ENCODE measurements around the gene FXYD7. TPM values are rescaled to one million over a fixed set of nuclear protein-coding genes. Genes with fewer than 3 reads are reported as not detected.

Gene FXYD7
- total and polyA plus RNA-seq, 2 experiments from 2014 or later, result not detected

DNA sequence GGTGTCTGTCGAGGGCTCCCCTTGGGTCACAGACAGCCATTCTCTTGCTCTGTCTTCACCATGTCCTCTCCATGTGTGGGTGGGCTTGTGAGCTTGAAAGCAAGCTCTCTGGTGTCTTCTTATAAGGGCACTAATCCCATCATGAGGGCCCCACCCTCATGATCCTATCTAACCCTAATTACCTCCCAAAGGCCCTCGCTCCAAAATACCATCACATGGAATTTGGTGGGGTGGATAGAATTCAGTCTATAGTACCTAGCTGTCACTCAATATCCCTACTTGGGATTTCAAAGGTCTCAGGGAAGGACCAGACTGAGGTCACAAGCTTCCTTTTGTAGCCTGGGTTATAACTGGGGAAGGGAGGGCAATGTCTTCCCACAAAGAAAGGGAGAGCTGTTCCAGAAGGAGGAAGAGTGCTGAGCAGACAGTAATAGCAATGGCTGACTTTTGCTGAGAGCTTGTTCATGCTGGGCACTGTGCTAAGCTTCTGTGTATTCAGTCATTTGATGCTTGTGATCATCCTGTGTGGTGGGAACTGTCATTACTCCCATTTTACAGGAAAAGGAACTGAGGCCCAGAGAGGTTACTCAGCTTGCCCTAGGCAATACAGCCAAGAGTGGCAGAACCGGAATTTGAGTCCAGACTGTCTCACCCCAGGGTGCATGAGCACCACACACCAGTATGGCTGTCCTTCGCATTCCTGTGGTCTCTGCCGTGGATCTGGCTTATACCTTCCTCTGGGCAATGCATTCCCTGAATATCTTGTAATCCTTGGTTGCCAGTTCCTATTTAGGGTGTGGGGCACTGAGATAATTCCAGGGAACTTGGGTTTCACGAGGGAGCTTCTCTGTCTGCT is 19.6 kb downstream of the FXYD7 start:
- H2AFZ ChIP-seq, result no peak overlapping the region
- no peak overlapping the region for H3K4me2 ChIP-seq (ENCODE audit: unreplicated experiment)
- peaks cover 81% of the 10 kb centered on the region for H3K36me3 ChIP-seq (ENCODE audit: low read depth)
- no peaks in the 10 kb centered on the region for H3F3A ChIP-seq (ENCODE audit: insufficient read depth)
- H3K4me1 ChIP-seq (ENCODE audit: insufficient read depth), result no peaks in the 10 kb centered on the region
- H3K9ac ChIP-seq, result no peak overlapping the region
- H3K9me2 ChIP-seq (ENCODE audit: insufficient read depth), result no peaks in the 10 kb centered on the region
- in situ Hi-C loops (cut with MboI), result no loop called here
- H3K4me3 ChIP-seq, result no peak overlapping the region
- peak; percentile 49 for DNase-seq
- WGBS, 2 experiments (ENCODE audit: low coverage in 1 of 2, low lambda C conversion rate in 2 of 2, missing lambda C conversion rate in 2 of 2), result 69% methylated on average over 6 of the region's 6 CpGs
- peak overlapping the region; percentile 27; the same call in 1 of the 2 replicates for H3K27ac ChIP-seq
- H3K9me3 ChIP-seq (ENCODE audit: low read depth), result no peaks in the 10 kb centered on the region
- H3K79me2 ChIP-seq (ENCODE audit: insufficient read depth), result peaks cover 23% of the 10 kb centered on the region
- TF ChIP-seq EZH2phosphoT487 (IDR thresholded peaks at IDR 0.05; ENCODE audit: insufficient read depth, low read depth) (no peak), EZH2 (IDR thresholded peaks at IDR 0.05; ENCODE audit: insufficient read depth, poor library complexity, severe bottlenecking) (no peak)
- no peaks in the 10 kb centered on the region for H3K27me3 ChIP-seq (replicated peaks; ENCODE audit: insufficient read depth)
- H4K20me1 ChIP-seq (ENCODE audit: insufficient read depth), result no peaks in the 10 kb centered on the region

DNA sequence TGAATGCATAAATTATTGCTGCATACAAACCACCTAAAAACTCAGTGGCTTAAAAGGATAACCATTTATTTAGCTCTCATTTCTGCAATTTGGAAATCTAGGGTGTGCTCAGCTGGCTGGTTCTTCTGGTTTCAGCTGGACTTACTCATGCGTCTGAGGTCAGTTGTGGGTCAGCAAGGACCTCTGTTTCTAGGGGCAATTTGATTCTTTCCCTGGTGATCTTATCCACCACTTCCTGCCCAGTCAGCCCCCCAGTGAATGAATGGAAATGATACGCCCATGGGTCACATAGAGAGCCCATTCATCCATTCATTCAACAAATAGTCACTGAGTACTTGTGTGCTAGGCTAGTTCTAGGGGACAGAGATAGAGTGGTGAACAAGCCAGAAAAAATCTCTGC is 21.4 kb downstream of the FXYD7 start:
- no peak for DNase-seq
- no peaks in the 10 kb centered on the region for H3F3A ChIP-seq (ENCODE audit: insufficient read depth)
- no peak overlapping the region for H3K4me3 ChIP-seq
- in situ Hi-C loops (cut with MboI), result no loop called here
- no peak overlapping the region for H3K9ac ChIP-seq
- peaks cover 6% of the 10 kb centered on the region for H3K4me1 ChIP-seq (ENCODE audit: insufficient read depth)
- H3K27ac ChIP-seq, result no peak overlapping the region
- 57 to 70% methylated on average over 2 of the region's 2 CpGs for WGBS, 2 experiments (ENCODE audit: low coverage in 1 of 2, low lambda C conversion rate in 2 of 2, missing lambda C conversion rate in 2 of 2)
- H2AFZ ChIP-seq, result no peak overlapping the region
- no peaks in the 10 kb centered on the region for H3K9me3 ChIP-seq (ENCODE audit: low read depth)
- no peaks in the 10 kb centered on the region for H4K20me1 ChIP-seq (ENCODE audit: insufficient read depth)
- peaks cover 64% of the 10 kb centered on the region for H3K36me3 ChIP-seq (ENCODE audit: low read depth)
- TF ChIP-seq EZH2 (IDR thresholded peaks at IDR 0.05; ENCODE audit: insufficient read depth, poor library complexity, severe bottlenecking) (no peak), EZH2phosphoT487 (IDR thresholded peaks at IDR 0.05; ENCODE audit: insufficient read depth, low read depth) (no peak)
- H3K9me2 ChIP-seq (ENCODE audit: insufficient read depth), result no peaks in the 10 kb centered on the region
- no peak overlapping the region for H3K4me2 ChIP-seq (ENCODE audit: unreplicated experiment)
- H3K27me3 ChIP-seq (replicated peaks; ENCODE audit: insufficient read depth), result no peaks in the 10 kb centered on the region
- H3K79me2 ChIP-seq (ENCODE audit: insufficient read depth), result peaks cover 17% of the 10 kb centered on the region

DNA sequence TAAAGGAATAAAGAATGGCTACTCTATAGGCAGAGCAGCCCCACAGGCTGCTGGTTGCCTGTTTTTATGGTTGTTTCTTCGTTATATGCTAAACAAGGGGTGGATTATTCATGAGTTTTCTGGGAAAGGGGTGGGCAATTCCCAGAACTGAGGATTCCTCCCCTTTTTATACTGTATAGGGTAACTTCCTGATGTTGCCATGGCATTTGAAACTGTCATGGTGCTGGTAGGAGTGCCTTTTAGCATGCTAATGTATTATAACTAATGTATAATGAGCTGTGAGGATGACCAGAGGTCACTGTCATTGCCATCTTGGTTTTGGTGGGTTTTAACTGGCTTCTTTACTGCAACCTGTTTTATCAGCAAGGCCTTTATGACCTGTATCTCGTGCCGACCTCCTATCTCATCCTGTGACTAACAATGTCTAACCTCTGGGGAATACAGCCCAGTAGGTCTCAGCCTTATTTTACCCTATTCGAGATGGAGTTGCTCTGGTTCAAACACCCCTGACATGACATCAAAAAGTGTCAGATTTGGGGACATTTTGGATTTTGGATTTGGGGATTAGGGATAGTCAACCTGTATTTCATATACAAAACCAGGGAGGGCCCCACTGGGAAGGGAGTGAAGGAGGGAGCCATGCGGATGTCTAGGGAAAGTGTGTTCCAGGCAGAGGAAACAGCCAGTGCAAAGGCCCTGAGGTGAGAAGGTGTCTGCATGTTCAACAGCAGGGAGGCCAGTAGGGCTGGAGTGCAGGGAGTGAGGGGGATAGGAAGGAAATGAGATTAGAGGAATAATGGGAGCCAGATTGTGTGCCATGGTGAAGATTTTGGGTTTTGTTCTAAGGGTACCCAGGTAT is 22.4 kb downstream of the FXYD7 start:
- TF ChIP-seq EZH2phosphoT487 (IDR thresholded peaks at IDR 0.05; ENCODE audit: insufficient read depth, low read depth) (no peak), EZH2 (IDR thresholded peaks at IDR 0.05; ENCODE audit: insufficient read depth, poor library complexity, severe bottlenecking) (no peak)
- in situ Hi-C loops (cut with MboI), result no loop called here
- H3K27ac ChIP-seq, result no peak overlapping the region

More for the DNA sequence above, 22.4 kb downstream of the FXYD7 start:
- no peak overlapping the region for H3K4me3 ChIP-seq
- 61 to 63% methylated on average over 5 of the region's 5 CpGs for WGBS, 2 experiments (ENCODE audit: low coverage in 1 of 2, low lambda C conversion rate in 2 of 2, missing lambda C conversion rate in 2 of 2)
- no peaks in the 10 kb centered on the region for H3K9me3 ChIP-seq (ENCODE audit: low read depth)
- no peaks in the 10 kb centered on the region for H3K9me2 ChIP-seq (ENCODE audit: insufficient read depth)
- no peaks in the 10 kb centered on the region for H4K20me1 ChIP-seq (ENCODE audit: insufficient read depth)
- H3K27me3 ChIP-seq (replicated peaks; ENCODE audit: insufficient read depth), result no peaks in the 10 kb centered on the region
- no peak overlapping the region for H2AFZ ChIP-seq
- DNase-seq, result no peak
- peaks cover 12% of the 10 kb centered on the region for H3K79me2 ChIP-seq (ENCODE audit: insufficient read depth)
- peaks cover 6% of the 10 kb centered on the region for H3K4me1 ChIP-seq (ENCODE audit: insufficient read depth)
- no peak overlapping the region for H3K9ac ChIP-seq
- H3K4me2 ChIP-seq (ENCODE audit: unreplicated experiment), result no peak overlapping the region
- peaks cover 57% of the 10 kb centered on the region for H3K36me3 ChIP-seq (ENCODE audit: low read depth)
- no peaks in the 10 kb centered on the region for H3F3A ChIP-seq (ENCODE audit: insufficient read depth)

Data from GM23248 (cell line).